Measurements from ENCODE around the gene TK1. TPM values are rescaled to one million over a fixed set of nuclear protein-coding genes. Genes with fewer than 3 reads are reported as not detected.

TK1 gene
- total and polyA plus RNA-seq, 9 donors = 0.35 to 4.9 (median 1.4) TPM

DNA sequence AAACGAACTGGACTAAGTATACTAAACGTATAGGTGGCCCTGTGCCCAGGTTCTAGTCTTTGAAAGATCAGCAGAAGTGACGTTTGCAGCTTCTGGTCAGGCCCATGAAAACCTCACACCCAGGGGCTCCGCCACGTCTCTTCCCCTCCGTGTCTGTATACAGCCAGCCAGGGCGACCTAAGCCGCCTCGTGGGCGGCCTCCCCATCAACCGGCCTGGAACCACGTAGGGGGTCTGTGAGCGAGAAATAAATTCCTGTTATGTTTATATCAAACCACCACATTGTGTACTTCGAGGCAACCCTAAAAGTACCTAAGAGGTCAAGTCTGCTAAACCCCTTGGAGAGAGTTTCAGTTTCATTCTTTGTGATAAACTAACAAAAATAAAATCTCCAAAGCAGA lies 6.8 kb downstream of the TK1 start:
- 10 to 35% (median 20%) methylated on average over 14 of the region's 14 CpGs for whole genome bisulfite sequencing, 3 donors

DNA sequence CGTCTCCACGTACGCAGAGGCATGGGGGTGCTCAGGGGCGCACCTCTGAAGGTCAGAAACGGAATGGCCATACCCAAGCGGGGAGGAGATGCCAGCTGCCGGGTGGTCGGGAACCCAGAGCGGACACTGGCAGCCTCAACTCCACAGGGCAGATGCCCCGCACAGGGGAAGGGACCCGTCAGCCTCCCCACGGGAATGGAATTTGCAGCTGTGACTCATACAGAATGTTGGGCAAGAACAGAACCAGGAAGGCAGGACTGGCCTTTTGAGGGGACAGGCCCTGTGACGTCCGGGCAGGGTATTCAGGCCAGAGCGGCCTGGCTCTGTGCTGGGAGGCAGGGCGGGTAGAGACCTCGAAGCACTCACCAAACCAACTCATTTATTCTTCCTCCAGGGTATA lies 7.5 kb downstream of the TK1 start:
- Histone ChIP-seq H3K4me3 (no peak overlapping the region), H3K36me3 (no peaks in the 10 kb centered on the region), H3K4me1 (ENCODE audit: insufficient read depth) (peaks cover 17% of the 10 kb centered on the region), H3K9me3 (no peaks in the 10 kb centered on the region), H3K27ac (peak overlapping the region; percentile 71 to 84), H3K27me3 (no peaks in the 10 kb centered on the region)
- intact Hi-C loops (cut with DNase I) = loop anchor here in 2 of 4 donors (5.0 kb wide), 1 partner anchor 67 kb away; no protein-coding TSS in a partner anchor
- DNase-seq = peak in 2 of 5 donors; percentile 36 to 47
- no peak for TF ChIP-seq EP300 (IDR thresholded peaks at IDR 0.05)
- TF ChIP-seq POLR2A (IDR thresholded peaks at IDR 0.05) = no peak
- TF ChIP-seq, protein P1, sequence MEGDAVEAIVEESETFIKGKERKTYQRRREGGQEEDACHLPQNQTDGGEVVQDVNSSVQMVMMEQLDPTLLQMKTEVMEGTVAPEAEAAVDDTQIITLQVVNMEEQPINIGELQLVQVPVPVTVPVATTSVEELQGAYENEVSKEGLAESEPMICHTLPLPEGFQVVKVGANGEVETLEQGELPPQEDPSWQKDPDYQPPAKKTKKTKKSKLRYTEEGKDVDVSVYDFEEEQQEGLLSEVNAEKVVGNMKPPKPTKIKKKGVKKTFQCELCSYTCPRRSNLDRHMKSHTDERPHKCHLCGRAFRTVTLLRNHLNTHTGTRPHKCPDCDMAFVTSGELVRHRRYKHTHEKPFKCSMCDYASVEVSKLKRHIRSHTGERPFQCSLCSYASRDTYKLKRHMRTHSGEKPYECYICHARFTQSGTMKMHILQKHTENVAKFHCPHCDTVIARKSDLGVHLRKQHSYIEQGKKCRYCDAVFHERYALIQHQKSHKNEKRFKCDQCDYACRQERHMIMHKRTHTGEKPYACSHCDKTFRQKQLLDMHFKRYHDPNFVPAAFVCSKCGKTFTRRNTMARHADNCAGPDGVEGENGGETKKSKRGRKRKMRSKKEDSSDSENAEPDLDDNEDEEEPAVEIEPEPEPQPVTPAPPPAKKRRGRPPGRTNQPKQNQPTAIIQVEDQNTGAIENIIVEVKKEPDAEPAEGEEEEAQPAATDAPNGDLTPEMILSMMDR (IDR thresholded peaks at IDR 0.05) = no peak
- WGBS, 3 donors = 84 to 86% (median 85%) methylated on average over 17 of the region's 17 CpGs

More for the DNA sequence above, 6.8 kb downstream of the TK1 start:
- Histone ChIP-seq H3K4me1 (ENCODE audit: insufficient read depth) (peaks cover 18% of the 10 kb centered on the region), H3K4me3 (no peak overlapping the region), H3K9me3 (no peaks in the 10 kb centered on the region), H3K36me3 (no peaks in the 10 kb centered on the region), H3K27ac (peak overlapping the region; percentile 71 to 84), H3K27me3 (no peaks in the 10 kb centered on the region)
- peak in 1 of 5 donors; percentile 67 for DNase-seq
- intact Hi-C loops (cut with DNase I) = loop anchor here in 1 of 4 donors (1.0 kb wide), 1 partner anchor 31 kb away; no protein-coding TSS in a partner anchor
- TF ChIP-seq, protein P1 (IDR thresholded peaks at IDR 0.05) = no peak
- TF ChIP-seq POLR2A (IDR thresholded peaks at IDR 0.05) = no peak
- TF ChIP-seq EP300 (IDR thresholded peaks at IDR 0.05) = no peak

DNA sequence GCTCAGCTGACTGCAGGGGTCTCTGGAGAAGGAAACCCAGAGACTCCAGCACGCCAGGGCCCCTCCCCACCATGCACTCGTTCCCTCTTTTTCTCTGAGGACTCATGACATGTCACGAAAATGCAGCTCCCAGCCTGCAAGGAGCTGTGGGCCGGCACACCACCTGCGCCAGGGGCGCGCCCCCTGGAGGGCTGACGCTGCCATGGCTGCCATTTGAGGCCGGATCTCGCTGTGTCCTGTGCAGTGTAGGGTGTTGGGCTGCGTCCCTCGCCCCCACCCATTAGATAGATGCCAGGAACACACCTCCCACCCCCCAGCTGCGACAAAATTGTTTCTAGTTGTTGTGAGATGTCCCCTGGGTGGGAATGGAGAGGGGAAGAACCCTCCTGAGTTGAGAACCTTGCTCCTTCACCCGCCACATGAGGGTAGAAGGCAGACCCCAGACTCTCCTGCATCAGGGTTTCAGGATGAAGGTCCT lies 10.3 kb downstream of the TK1 start:
- Histone ChIP-seq H3K9me3 (no peaks in the 10 kb centered on the region), H3K36me3 (no peaks in the 10 kb centered on the region), H3K4me3 (no peak overlapping the region), H3K4me1 (ENCODE audit: insufficient read depth) (peaks cover 28% of the 10 kb centered on the region), H3K27me3 (no peaks in the 10 kb centered on the region), H3K27ac (no peak overlapping the region)
- WGBS, 3 donors = 26 to 47% (median 46%) methylated on average over 14 of the region's 14 CpGs
- TF ChIP-seq POLR2A (IDR thresholded peaks at IDR 0.05) (no peak), EP300 (IDR thresholded peaks at IDR 0.05) (no peak)
- TF ChIP-seq, protein P1 (IDR thresholded peaks at IDR 0.05) = peak; percentile 67 to 77 (median 68)
- peak; percentile 58 to 83 (median 75) for DNase-seq
- intact Hi-C loops (cut with DNase I) = loop anchor here (1.0 to 5.0 kb wide), 3 partner anchors 64 kb away; no protein-coding TSS in a partner anchor

DNA sequence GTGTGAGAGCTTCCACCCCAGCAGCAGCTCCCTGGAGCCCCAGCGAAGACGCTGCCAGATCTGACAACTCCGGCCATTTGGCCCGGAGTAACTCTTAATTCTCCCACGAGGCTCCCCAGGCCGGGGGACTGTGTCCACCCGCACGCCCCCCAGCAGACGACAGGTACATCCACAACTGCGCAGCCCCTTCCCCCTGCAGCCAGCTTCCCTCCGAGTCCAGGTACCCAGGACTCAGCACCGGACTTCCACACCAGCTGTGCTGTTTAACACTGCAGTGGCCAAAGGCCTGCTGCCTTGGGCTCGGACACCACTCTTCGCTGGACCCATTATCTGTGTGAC lies 11.2 kb downstream of the TK1 start:
- Histone ChIP-seq H3K36me3 (no peaks in the 10 kb centered on the region), H3K9me3 (no peaks in the 10 kb centered on the region), H3K27ac (no peak overlapping the region), H3K4me1 (ENCODE audit: insufficient read depth) (peaks cover 24% of the 10 kb centered on the region), H3K4me3 (no peak overlapping the region), H3K27me3 (no peaks in the 10 kb centered on the region)
- TF ChIP-seq, protein P1 (IDR thresholded peaks at IDR 0.05) = no peak
- TF ChIP-seq POLR2A (IDR thresholded peaks at IDR 0.05) (no peak), EP300 (IDR thresholded peaks at IDR 0.05) (no peak)
- intact Hi-C loops (cut with DNase I) = loop anchor here in 2 of 4 donors (5.0 kb wide), 1 partner anchor 63 kb away; no protein-coding TSS in a partner anchor
- WGBS, 3 donors = 62 to 73% (median 71%) methylated on average over 14 of the region's 14 CpGs
- DNase-seq = no peak

Measured in ovary (tissue), 9 donors.